Measurements from ENCODE around the gene ASCC3. TPM values are rescaled to one million over a fixed set of nuclear protein-coding genes. Genes with fewer than 3 reads are reported as not detected.

The ASCC3 gene
- 12.6 to 18.9 TPM (median 18.6 TPM) in 5 replicates for total RNA-seq (2022; extraction: Qiagen RNA extraction; ENCODE audit: low read depth)

GRCh38 chr6:100880853-100881706 is at the start of gene ASCC3:
Gene ASCC3 (minus strand): TSS chr6:100881329. CDS start chr6:100867997, 13,332 bp downstream.

GRCh38 chr6:100464903-100465700 is 416.0 kb downstream of the ASCC3 start, which contains the start of gene SIM1:
Gene SIM1 (minus strand): TSS chr6:100464921. CDS start chr6:100463468, 1,453 bp downstream.

